NOMO-1 treated with dmso at 0.1 percent for 144 hours (cell line): ENCODE results near the gene SRD5A1.

Experiments
- DNase-seq: peaks from one replicate; lab custom pipeline; 2025; ENCODE audit not compliant: unreplicated experiment; lab: John Stamatoyannopoulos, UW

Gene SRD5A1

DNA sequence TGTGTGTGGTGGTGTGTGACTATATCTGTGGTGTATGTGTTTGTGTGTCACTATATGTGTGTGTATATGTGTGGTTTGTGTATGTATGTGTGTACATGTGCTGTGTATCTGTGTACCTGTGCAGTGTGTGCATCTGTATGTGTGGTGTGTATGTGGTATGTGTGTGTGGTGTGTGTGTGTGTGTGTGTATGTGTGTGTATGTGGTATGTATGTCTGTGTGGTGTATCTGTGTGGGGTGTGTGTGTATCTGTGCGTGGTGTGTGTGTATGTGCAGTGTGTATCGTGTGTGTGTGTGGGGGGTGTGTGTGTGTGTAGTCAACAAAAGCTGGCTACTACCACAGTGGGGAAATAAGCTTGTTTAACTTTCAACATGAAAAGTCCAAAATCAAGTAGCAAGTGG is 48.4 kb downstream of the SRD5A1 start:
- no peak for DNase-seq

DNA sequence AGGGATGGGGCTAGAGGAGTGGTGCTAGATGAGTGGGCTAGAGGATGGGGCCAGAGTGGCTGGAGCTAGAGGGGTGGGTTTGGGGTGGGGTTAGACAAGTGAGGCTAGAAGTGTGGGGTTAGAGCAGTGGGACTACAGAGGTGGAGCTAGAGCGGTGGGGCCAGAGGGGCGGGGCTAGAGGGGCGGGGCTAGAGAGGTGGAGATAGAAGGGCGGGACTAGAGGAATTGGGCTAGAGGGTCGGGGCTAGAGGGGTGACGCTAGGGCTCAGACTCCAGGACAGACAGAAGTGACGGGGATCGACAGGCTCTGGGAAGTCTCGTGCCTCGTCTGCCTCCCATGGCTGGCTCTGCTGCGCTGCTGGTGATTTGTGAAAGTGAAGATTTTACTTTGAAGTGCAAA is 49.0 kb downstream of the SRD5A1 start:
- DNase-seq: no peak

- DNase-seq: no peak
Observed at GRCh38 chr5:6683241-6683640, 50.0 kb downstream of the SRD5A1 start.

- no peak for DNase-seq
Observed at GRCh38 chr5:6684075-6684474, 50.8 kb downstream of the SRD5A1 start.

GRCh38 chr5:6686501-6686900 is 53.3 kb downstream of the SRD5A1 start:
- no peak for DNase-seq

DNA sequence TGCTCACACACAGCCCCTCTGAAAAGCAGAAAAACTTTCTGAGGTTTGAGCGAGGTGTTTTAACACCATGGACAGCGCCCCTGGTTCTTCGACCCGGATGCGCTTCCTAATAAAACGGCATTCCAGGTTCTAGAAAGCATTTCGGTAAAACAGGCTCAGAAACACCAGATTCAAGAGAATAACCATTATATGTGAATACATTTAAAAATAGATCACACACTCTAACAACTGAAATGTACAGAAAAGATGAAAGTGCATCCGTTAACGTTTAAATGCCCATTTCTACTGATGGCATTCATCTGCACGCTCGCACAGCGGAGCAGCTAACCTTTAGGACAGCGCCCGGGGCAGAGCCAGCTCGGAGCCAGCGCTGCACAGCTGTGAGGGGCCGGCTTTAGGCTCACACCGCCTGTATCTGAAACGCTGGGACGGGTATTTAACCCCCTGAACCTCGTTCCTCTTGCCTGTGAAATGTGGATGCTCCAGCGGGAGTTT is 53.7 kb downstream of the SRD5A1 start:
- DNase-seq: no peak

GRCh38 chr5:6687505-6687904 is 54.3 kb downstream of the SRD5A1 start:
- DNase-seq: no peak

DNA sequence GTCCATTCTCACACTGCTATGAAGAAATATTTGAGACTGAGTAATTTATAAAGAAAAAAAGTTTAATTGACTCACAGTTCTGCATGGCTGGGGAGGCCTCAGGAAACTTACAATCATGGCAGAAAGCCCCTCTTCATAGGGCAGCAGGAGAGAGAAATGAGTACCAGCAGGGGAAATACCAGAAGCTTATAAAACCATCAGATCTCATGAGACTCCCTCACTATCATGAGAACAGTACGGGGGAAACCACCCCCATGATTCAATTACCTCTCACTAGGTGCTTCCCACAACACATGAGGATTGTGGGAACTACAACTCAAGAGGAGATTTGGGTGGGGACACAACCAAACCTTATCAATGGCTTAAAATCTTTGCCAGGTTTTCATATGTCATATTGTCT is 59.7 kb downstream of the SRD5A1 start:
- DNase-seq: no peak

- DNase-seq: no peak
Observed at GRCh38 chr5:6698696-6699095, 65.5 kb downstream of the SRD5A1 start.

DNA sequence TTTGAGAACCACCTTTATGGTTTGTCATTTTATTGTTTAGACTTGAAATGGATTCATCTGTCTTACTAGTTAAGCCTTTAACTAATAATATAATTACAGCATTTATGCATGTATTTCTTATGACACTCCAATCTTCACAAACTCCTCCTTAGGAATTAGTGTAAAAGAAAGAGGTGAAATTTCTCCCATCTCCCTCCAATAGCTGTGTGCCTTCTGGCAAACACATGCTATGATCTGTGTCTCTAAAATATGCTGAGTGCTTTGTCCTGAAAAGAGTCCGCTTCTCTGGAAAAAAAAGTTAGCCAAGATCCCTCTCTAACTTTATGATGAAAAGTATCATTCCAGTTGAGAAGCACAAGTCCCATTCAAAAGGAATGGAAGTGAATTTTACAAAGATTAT is 66.1 kb downstream of the SRD5A1 start:
- DNase-seq: no peak

DNA sequence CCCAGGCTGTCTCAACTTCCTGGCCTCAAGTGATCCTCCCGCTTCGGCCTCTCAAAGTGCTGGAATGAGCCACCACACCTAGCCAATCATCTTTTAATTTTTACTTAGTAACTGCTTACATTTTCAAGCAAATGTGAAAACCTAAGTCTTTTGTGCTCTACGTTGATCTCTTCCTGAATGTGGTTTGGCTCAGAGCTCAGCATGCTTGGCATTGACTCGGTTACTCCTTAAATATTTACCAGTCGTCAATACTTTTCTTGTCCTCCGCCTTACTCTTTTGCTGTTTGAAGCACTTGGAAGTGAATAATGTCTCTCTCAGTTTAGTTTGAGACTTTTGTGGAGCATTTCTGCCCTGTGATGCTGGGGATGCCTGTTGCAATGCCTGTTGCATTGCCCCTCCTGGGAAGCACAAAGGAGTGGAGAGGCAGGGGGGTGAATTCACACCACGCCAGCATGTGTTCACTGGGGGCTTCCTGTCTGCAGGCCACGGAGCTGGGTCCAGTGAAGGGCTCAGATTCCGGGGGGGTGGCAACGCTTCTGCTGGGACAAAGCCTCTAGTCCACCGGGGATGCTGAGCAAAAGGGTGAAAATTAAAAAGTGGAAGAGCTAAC is 66.9 kb downstream of the SRD5A1 start:
- no peak for DNase-seq

- DNase-seq: no peak
Observed at GRCh38 chr5:6700685-6701355, 67.6 kb downstream of the SRD5A1 start.

DNA sequence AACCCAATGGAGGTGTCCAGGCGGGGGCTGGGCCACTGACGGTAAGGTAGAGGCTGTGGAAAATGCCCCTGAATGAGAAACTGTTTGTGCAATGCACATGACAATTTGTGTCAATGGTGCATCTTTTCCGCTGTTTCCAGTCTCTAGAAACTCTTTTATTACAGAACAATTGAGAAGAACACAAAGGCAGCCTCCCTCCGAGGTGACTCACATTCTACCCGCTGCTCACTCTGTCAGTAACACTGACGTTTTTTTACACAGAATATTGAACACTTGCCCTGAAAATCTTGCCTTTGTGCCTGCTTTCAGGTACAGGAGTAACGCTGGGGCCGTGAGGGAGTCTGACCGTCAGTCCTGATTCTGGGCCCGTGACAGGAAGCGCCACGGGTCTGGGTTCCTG is 68.3 kb downstream of the SRD5A1 start:
- no peak for DNase-seq

GRCh38 chr5:6702633-6703032 is 69.4 kb downstream of the SRD5A1 start:
- DNase-seq: no peak

DNA sequence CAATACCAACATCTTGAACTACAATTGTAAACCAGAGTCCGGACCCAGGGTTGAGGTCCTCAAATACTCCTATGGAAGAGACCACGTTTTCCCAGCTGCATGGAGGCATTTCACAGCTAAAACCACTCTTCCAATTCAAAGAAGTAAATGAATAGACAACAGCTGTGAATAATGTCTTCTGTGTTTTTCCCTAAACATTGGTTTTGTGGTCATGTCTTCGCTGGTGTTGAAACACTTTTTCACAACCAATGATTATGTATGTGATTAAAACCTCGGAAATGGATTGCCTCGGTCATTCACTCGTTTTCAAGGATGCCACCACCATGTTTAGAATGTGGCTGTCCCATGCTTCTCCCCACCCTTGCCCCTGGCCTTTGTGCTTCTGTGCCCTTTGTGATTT is 70.6 kb downstream of the SRD5A1 start:
- DNase-seq: peak; percentile 58

DNA sequence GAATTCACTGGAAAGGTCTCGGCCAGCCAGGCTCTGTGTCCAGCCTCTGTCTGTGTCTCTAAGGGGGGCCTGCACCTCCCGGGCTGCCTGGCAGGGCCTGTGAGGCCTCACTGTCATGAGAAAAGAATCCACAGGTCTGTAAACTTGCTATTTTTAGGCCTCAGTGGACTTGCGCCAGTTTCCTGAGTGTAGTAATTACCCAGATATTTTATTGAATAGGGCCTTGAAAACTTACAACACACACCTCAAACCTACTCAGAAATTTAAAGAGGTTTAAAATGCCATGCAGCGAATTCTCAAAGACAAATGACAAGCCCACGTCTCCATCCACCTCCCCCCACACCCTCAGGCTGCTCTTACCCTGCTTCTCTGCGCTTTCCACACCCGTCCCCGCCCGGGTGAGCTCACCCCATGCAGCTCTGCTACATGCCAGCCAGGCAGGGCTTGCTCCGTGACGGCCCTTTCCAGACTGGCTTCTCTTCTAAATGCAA is 71.2 kb downstream of the SRD5A1 start:
- DNase-seq: peak; percentile 91

DNA sequence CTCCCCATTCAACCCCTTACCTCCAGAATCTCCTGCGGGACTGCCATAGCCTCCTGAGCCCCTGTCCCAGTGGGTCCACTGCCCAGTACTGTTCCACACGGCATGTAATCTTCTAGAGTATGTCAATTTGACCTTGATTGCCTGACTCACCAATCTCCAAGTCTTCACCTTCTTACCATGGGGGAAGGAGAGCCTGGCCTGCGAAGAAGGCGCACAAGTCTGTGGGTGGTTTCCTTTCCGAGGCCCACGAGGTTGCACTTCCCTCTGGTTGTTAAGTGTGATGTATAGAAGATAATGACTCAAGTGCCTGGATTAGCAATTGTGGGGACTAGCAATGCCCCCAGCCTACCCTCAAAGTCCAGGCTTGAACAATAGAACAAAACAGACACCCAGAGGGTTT is 71.8 kb downstream of the SRD5A1 start:
- peak; percentile 95 for DNase-seq

DNA sequence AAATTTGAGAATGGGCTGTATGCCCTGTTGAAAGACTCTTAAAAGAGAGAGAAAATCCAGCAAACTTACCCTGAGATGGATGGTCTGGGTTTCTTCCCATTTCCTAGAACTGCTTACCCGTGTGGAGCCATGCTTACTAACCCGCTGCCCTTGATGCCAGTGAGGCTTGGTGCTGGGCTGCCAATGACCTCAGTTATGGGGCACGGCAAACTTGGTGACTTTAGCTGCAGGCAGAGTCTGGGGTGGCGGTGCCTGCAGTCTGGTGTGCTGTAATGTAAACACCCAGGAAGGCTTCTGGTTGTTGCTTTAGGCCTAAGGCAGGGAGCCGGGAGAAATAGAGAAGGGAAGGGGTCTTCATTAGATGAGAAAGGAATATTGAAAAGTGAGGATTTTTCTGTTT is 72.7 kb downstream of the SRD5A1 start:
- DNase-seq: no peak

- DNase-seq: no peak
Observed at GRCh38 chr5:6707852-6708251, 74.6 kb downstream of the SRD5A1 start.

DNA sequence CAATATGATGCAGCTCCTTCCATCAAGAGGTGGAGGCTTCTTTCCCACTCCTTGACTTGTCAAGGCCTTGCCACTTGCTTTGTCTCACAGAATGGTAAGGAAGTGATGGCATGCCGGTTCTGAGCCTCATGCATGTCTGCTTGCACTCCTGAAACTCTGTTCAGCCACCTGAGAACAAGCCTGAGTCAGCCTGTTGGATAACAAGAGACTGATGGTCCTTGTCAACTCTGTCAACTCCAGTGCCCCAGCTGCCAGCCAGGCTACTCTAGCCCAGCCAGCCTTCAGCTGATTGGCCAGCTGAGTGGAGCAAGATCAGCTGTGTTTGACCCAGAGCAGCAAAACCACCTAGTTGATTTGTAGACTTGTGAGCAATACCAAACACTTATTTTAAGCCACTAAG is 75.6 kb downstream of the SRD5A1 start:
- no peak for DNase-seq

- no peak for DNase-seq
Observed at GRCh38 chr5:6710070-6710469, 76.8 kb downstream of the SRD5A1 start.

DNA sequence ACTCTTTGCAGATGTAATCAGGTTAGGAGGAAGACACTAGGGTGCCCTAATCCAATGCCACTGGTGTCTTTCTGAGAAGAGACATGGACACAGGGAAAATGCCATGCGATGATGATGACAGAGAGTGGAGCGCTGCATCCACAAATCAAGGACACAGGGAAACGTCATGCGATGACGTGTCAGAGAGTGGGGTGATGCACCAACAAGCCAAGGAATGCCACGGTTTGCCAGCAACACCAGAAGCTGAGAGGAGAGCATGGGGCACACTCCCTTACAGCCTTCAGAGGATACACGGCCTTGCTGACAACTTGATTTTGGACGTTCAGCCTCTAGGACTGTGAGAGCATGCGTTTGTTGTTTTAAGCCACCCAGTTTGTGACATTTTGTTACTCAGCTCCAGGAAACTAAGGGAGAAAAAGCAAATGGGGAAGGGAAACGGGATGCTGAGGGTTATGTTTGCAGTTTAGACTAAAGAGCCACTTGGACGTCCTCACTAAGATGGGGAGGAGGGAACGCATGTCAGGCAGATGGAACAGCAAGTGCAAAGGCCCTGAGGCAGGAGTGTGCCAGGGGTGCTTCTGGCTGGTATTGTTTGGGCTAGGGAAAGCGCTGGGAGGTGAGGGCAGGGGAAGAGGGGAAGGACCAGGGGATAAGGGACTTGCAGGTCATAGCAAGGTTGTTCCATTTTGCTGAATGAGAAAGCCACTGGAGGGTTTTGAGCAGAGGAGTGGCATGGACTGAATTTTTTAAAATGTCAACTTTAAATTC is 77.5 kb downstream of the SRD5A1 start:
- no peak for DNase-seq
